SK-N-SH (cell line): Measurements from ENCODE around the gene CYP2C18.

Experiments used
- CTCF ChIP-seq: fragments of 200-600 bp; sonication (generic); IDR thresholded peaks from 2 replicates; pipeline ENCODE4 v1.6.1; 2017; ENCODE audit warnings: antibody characterized with exemption, mild to moderate bottlenecking, moderate library complexity
- FOSL2 ChIP-seq: IDR thresholded peaks from 2 replicates; pipeline ENCODE4 v1.4.0; 2012; ENCODE audit warnings: low read depth, mild to moderate bottlenecking, moderate library complexity, borderline replicate concordance
- FOXM1 ChIP-seq: IDR thresholded peaks from 2 replicates; pipeline ENCODE4 v1.4.0; 2012; ENCODE audit warnings: low read depth, mild to moderate bottlenecking
- POLR2AphosphoS5 ChIP-seq: IDR thresholded peaks from 2 replicates; pipeline ENCODE4 v1.6.1; 2012; ENCODE audit warnings: low read depth, low read length
- RAD21 ChIP-seq: IDR thresholded peaks from 2 replicates; pipeline ENCODE4 v1.6.1; 2012; ENCODE audit warnings: mild to moderate bottlenecking, low read length
- SIN3A ChIP-seq: IDR thresholded peaks from 2 replicates; pipeline ENCODE4 v1.6.1; 2012; ENCODE audit warnings: low read depth, mild to moderate bottlenecking, low read length, moderate library complexity, borderline replicate concordance
- SMC3 ChIP-seq: IDR thresholded peaks from 2 replicates; pipeline ENCODE4 v1.6.1; 2012; ENCODE audit warnings: low read depth, low read length, improper control_type of control experiment

DNA sequence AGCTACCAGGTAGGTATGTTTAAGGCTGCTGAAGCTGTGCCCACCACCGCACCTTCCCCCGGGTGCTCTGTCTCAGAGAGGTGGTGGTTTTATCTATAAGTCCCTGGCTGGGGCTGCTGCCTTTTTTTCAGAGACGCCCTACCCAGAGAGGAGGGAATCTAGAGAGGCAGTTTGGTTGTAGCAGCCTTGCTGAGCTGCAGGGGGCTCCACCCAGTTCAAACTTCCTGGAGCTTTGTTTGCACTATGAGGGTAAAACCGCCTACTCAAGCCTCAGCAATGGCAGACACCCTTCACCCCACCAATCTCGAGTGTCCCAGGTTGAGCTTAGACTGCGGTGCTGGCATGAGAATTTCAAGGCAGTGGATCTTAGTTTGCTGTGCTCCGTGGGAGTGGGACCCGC, 43.6 kb upstream of the CYP2C18 start:
- TF ChIP-seq SIN3A (no peak), RAD21 (no peak), CTCF (no peak), POLR2AphosphoS5 (no peak), FOSL2 (no peak), FOXM1 (no peak), SMC3 (no peak)
